HepG2 (cell line): ENCODE results near the gene DENND1C. TPM values are rescaled to one million over a fixed set of nuclear protein-coding genes. Genes with fewer than 3 reads are reported as not detected.

Experiments
- ATAC-seq: fragments of 200-7000 bp; cut with Tn5 transposase; 3 replicates; pipeline ENCODE4 v1.9.1; 2020; ENCODE audit warnings: mild to moderate bottlenecking, moderate library complexity
- BruUV-seq: library from RNA; stranded (reverse); fragments of 400-500 nt; replicated peaks from 2 replicates; lab custom pipeline; 2021; lab: Mats Ljungman, UMichigan
- CTCF ChIA-PET: fragments of 300-600 bp; formaldehyde crosslinking; extraction: SDS; loops from one replicate; lab custom pipeline; 2021; ENCODE audit warnings: low total read pairs, inconsistent platforms, low intra/inter-chr PET ratio; lab: Yijun Ruan, JAX
- POLR2A ChIA-PET: fragments of 350-600 bp; sonication (Branson Sonifier 250); formaldehyde crosslinking; loops from one replicate; lab custom pipeline; 2020; ENCODE audit warnings: antibody characterized with exemption, inconsistent platforms; lab: Yijun Ruan, JAX
- DNase-seq: peaks from one replicate; pipeline ENCODE4 v3.0.0-alpha.2; 2015; ENCODE audit warnings: low spot score
- FAIRE-seq: peaks from 3 replicates; lab custom pipeline; 2011; peaks lifted over from hg19 to GRCh38; lab: Jason Lieb, UNC
- H2AFZ ChIP-seq: one replicate; pipeline ENCODE4 v1.6.1; 2011; ENCODE audit warnings: low read length, inconsistent platforms
- H3K27ac ChIP-seq: fragments of 300-600 bp; 3 replicates; pipeline ENCODE4 v1.8.0; 2011; ENCODE audit warnings: mixed run types, mild to moderate bottlenecking, mixed read lengths, low read length, inconsistent platforms; ENCODE audit not compliant: insufficient read depth; ENCODE audit errors: extremely low read length
- H3K27me3 ChIP-seq, 2 experiments: fragments of 200-600 bp in 1 of 2; 2 replicates in 1 of 2; 3 replicates in 1 of 2; pipeline versions ENCODE4 v1.6.0 to v1.8.0; 2011; ENCODE audit warnings: low read length in 2 of 2, mild to moderate bottlenecking in 2 of 2, moderate library complexity in 2 of 2, inconsistent platforms in 1 of 2; ENCODE audit not compliant: insufficient read depth in 2 of 2, control insufficient read depth in 1 of 2
- H3K36me3 ChIP-seq, 2 experiments: fragments of 200-600 bp in 1 of 2; replicated peaks in 1 of 2; 2 replicates in 1 of 2; 3 replicates in 1 of 2; pipeline versions ENCODE4 v1.5.1 to v1.8.0; 2011; ENCODE audit warnings: low read length in 2 of 2, inconsistent platforms in 1 of 2; ENCODE audit not compliant: insufficient read depth in 2 of 2, control insufficient read depth in 1 of 2
- H3K4me1 ChIP-seq: 2 replicates; pipeline ENCODE4 v1.5.1; 2012; ENCODE audit warnings: low read length, inconsistent platforms; ENCODE audit not compliant: insufficient read depth
- H3K4me2 ChIP-seq: 2 replicates; pipeline ENCODE4 v1.6.0; 2011; ENCODE audit warnings: low read depth, low read length, inconsistent platforms
- H3K4me3 ChIP-seq, 3 experiments: fragments of 200-600 bp in 1 of 3; sonication (generic), shearing (Covaris generic) in 1 of 3; replicated peaks in 1 of 3; 2 replicates each; pipeline ENCODE4 v1.5.1; 2011 to 2016; ENCODE audit warnings: low read length in 3 of 3, inconsistent platforms in 2 of 3, low read depth in 2 of 3, mild to moderate bottlenecking in 2 of 3, control low read depth in 1 of 3, mixed read lengths in 1 of 3; ENCODE audit not compliant: insufficient read depth in 1 of 3
- H3K79me2 ChIP-seq: one replicate; pipeline ENCODE4 v1.6.1; 2011; ENCODE audit warnings: low read length, inconsistent platforms; ENCODE audit not compliant: insufficient read depth
- H3K9ac ChIP-seq: 2 replicates; pipeline ENCODE4 v1.6.0; 2011; ENCODE audit warnings: mild to moderate bottlenecking, low read depth, low read length, inconsistent platforms; ENCODE audit not compliant: insufficient read depth
- H3K9me3 ChIP-seq: 2 replicates; pipeline ENCODE4 v1.5.1; 2012; ENCODE audit warnings: mild to moderate bottlenecking, low read length
- H4K20me1 ChIP-seq: 2 replicates; pipeline ENCODE4 v1.6.0; 2011; ENCODE audit warnings: inconsistent platforms, mild to moderate bottlenecking, low read length, moderate library complexity; ENCODE audit not compliant: insufficient read depth
- FOSL2 ChIP-seq: sonication (generic); formaldehyde crosslinking; IDR thresholded peaks from 2 replicates; pipeline ENCODE4 v1.4.0; 2020; ENCODE audit warnings: missing genetic modification reagents
- FOXP1 ChIP-seq, 2 experiments: fragments of 450-650 bp in 1 of 2; IDR thresholded peaks; 2 replicates each; pipeline ENCODE4 v1.6.1; 2017 to 2018; ENCODE audit warnings: antibody characterized with exemption in 1 of 2
- GATAD2A ChIP-seq: IDR thresholded peaks from 2 replicates; pipeline ENCODE4 v1.6.1; 2016
- MZF1 ChIP-seq: sonication (generic); formaldehyde crosslinking; IDR thresholded peaks from 2 replicates; pipeline ENCODE4 v1.8.1; 2023; ENCODE audit warnings: mild to moderate bottlenecking, missing genetic modification reagents, borderline replicate concordance
- NFKB2 ChIP-seq: sonication (generic); formaldehyde crosslinking; IDR thresholded peaks from 2 replicates; pipeline ENCODE4 v1.4.0; 2020; ENCODE audit warnings: missing genetic modification reagents, borderline replicate concordance
- POGZ ChIP-seq: sonication (generic); formaldehyde crosslinking; IDR thresholded peaks from 2 replicates; pipeline ENCODE4 v1.4.0; 2020; ENCODE audit warnings: mild to moderate bottlenecking, missing genetic modification reagents
- SOX13 ChIP-seq, 3 experiments: fragments of 450-650 bp in 1 of 3; sonication (generic) in 1 of 3; formaldehyde crosslinking in 1 of 3; IDR thresholded peaks in 2 of 3; conservative IDR thresholded peaks in 1 of 3; 2 replicates each; pipeline versions ENCODE4 v1.5.0 to v1.6.1; 2016 to 2020; ENCODE audit warnings: antibody characterized with exemption in 1 of 3, mild to moderate bottlenecking in 1 of 3, missing compliant biosample characterization in 1 of 3, missing genetic modification reagents in 1 of 3, moderate library complexity in 1 of 3
- ZHX1 ChIP-seq: sonication (generic); formaldehyde crosslinking; IDR thresholded peaks from 2 replicates; pipeline ENCODE4 v1.8.1; 2022; ENCODE audit warnings: low read depth, mild to moderate bottlenecking, missing genetic modification reagents
- ZNF362 ChIP-seq: sonication (generic); formaldehyde crosslinking; IDR thresholded peaks from 2 replicates; pipeline ENCODE4 v1.4.0; 2020; ENCODE audit warnings: missing genetic modification reagents, mild to moderate bottlenecking, borderline replicate concordance
- ZNF546 ChIP-seq: sonication (generic); formaldehyde crosslinking; conservative IDR thresholded peaks from 2 replicates; pipeline ENCODE4 v1.8.1; 2023; ENCODE audit warnings: mild to moderate bottlenecking, missing genetic modification reagents
- ZNF781 ChIP-seq: sonication (generic); formaldehyde crosslinking; IDR thresholded peaks from 2 replicates; pipeline ENCODE4 v1.5.1; 2020; ENCODE audit warnings: borderline replicate concordance, mild to moderate bottlenecking, missing genetic modification reagents; ENCODE audit errors: not compliant biosample characterization
- WGBS: methylation state at CpG from one replicate; pipeline ENCODE4 v1.1.6; 2017; ENCODE audit warnings: low lambda C conversion rate; 5-methylcytosine and 5-hydroxymethylcytosine counted together
- in situ Hi-C: cut with HindIII; loops from 2 replicates; pipeline ENCODE4 v1.10.0; 2017; ENCODE audit warnings: low pct_unique_long_range_greater_than_20kb; ENCODE audit not compliant: extremely low pct_ligation_motif_present
- intact Hi-C: fragments of 100-400 bp; cut with micrococcal nuclease; formaldehyde crosslinking; loops from one replicate; pipeline ENCODE4 v1.10.0; 2022; ENCODE audit not compliant: unreplicated experiment
- polyA plus RNA-seq, 8 experiments: library from polyadenylated mRNA; depleted of rRNA in 3 of 8; stranded (reverse) in 7 of 8; unstranded in 1 of 8; fragments of >200 nt; fragmentation: Illumina TruSeq in 4 of 8; extraction: Trizol in 4 of 8; gene quantifications; 2 replicates each; pipeline versions ENCODE4 v1.2.1 to v1.2.3, GENCODE V29; 2011 to 2016; ENCODE audit warnings: low read depth in 4 of 8, missing spikeins in 1 of 8, mixed read lengths in 1 of 8; ENCODE audit not compliant: insufficient read depth in 1 of 8
- total RNA-seq, 5 experiments: library from RNA; depleted of rRNA; stranded (reverse); fragments of >200 nt; fragmentation: Illumina TruSeq; extraction: Trizol; gene quantifications; 2 replicates each; pipeline ENCODE4 v1.2.3, GENCODE V29; 2016; ENCODE audit warnings: low read depth in 1 of 5
- TF ChIP-seq, protein P1 (sequence below): sonication (generic); formaldehyde crosslinking; IDR thresholded peaks from 2 replicates; pipeline ENCODE4 v1.8.0; 2023; ENCODE audit warnings: mild to moderate bottlenecking, missing genetic modification reagents
- TF ChIP-seq, protein P2 (sequence below): sonication (generic); formaldehyde crosslinking; IDR thresholded peaks from 2 replicates; pipeline ENCODE4 v1.4.0; 2020; ENCODE audit warnings: missing genetic modification reagents, borderline replicate concordance

Gene DENND1C
- total and polyA plus RNA-seq, 2 of the 13 experiments (the other 11 are each of a cell fraction or from before 2014, with no cell fraction given): 0.04 to 0.73 TPM

DNA sequence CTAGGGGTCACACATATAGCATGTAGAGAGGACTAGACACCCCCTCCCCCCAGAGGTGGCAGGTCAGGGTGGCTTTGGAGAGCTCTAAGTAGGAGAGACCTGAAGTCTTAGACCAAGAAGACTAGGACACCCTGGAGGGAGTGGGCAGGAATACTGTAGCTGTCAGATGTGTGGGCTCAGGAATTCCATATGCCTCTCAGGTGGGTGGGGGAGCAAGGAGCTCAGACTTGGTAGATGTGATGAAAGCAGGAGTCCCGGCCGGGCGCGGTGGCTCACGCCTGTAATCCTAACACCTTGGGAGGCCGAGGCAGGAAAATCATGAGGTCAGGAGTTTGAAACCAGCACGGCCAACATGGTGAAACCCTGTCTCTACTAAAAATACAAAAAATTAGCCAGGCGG lies 15.9 kb downstream of the DENND1C start:
- no peak overlapping the region for H3K27ac ChIP-seq
- H3K36me3 ChIP-seq: no peaks in the 10 kb centered on the region; a peak in 1 of 5 replicates
- H3K9ac ChIP-seq: no peak overlapping the region
- H3K4me3 ChIP-seq: no peak overlapping the region
- intact Hi-C loops (no loop called here), in situ Hi-C loops (no loop called here)
- no peaks in the 10 kb centered on the region for H4K20me1 ChIP-seq
- ChIA-PET CTCF (no interaction called here), POLR2A (interaction anchor here (2.3 kb wide), 1 partner anchor 11 kb away, joined by 13 read pairs; no protein-coding TSS in a partner anchor)
- no peaks in the 10 kb centered on the region for H3K9me3 ChIP-seq
- H3K27me3 ChIP-seq: no peaks in the 10 kb centered on the region
- no TSS peak for BruUV-seq
- 99% methylated on average over 8 of the region's 8 CpGs for WGBS
- H3K4me1 ChIP-seq: peaks cover 9% of the 10 kb centered on the region
- ATAC-seq (no peak), DNase-seq (no peak), FAIRE-seq (no peak)
- peak overlapping the region; percentile 87 for H3K4me2 ChIP-seq
- H3K79me2 ChIP-seq: no peaks in the 10 kb centered on the region
- H2AFZ ChIP-seq: no peak overlapping the region
- no peak for TF ChIP-seq ZNF546 (CRISPR knock-in tag)
- TF ChIP-seq POGZ (CRISPR knock-in tag): no peak
- no peak for TF ChIP-seq NFKB2 (CRISPR knock-in tag)
- TF ChIP-seq ZNF781: no peak
- TF ChIP-seq, protein P1, sequence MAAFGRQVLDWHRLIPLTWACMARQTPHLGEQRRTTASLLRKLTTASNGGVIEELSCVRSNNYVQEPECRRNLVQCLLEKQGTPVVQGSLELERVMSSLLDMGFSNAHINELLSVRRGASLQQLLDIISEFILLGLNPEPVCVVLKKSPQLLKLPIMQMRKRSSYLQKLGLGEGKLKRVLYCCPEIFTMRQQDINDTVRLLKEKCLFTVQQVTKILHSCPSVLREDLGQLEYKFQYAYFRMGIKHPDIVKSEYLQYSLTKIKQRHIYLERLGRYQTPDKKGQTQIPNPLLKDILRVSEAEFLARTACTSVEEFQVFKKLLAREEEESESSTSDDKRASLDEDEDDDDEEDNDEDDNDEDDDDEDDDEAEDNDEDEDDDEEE: no peak
- no peak for TF ChIP-seq SOX13 (IDR thresholded peaks at IDR 0.05)
- TF ChIP-seq SOX13 (CRISPR knock-in tag; conservative IDR thresholded peaks at IDR 0.05 in 1 of 2, IDR thresholded peaks at IDR 0.05 in 1 of 2): no peak
- no peak for TF ChIP-seq ZNF362 (CRISPR knock-in tag)
- TF ChIP-seq FOSL2 (CRISPR knock-in tag): no peak
- no peak for TF ChIP-seq ZHX1 (CRISPR knock-in tag)
- no peak for TF ChIP-seq FOXP1 (IDR thresholded peaks at IDR 0.05)
- TF ChIP-seq FOXP1 (CRISPR knock-in tag; IDR thresholded peaks at IDR 0.05): no peak
- TF ChIP-seq, protein P2, sequence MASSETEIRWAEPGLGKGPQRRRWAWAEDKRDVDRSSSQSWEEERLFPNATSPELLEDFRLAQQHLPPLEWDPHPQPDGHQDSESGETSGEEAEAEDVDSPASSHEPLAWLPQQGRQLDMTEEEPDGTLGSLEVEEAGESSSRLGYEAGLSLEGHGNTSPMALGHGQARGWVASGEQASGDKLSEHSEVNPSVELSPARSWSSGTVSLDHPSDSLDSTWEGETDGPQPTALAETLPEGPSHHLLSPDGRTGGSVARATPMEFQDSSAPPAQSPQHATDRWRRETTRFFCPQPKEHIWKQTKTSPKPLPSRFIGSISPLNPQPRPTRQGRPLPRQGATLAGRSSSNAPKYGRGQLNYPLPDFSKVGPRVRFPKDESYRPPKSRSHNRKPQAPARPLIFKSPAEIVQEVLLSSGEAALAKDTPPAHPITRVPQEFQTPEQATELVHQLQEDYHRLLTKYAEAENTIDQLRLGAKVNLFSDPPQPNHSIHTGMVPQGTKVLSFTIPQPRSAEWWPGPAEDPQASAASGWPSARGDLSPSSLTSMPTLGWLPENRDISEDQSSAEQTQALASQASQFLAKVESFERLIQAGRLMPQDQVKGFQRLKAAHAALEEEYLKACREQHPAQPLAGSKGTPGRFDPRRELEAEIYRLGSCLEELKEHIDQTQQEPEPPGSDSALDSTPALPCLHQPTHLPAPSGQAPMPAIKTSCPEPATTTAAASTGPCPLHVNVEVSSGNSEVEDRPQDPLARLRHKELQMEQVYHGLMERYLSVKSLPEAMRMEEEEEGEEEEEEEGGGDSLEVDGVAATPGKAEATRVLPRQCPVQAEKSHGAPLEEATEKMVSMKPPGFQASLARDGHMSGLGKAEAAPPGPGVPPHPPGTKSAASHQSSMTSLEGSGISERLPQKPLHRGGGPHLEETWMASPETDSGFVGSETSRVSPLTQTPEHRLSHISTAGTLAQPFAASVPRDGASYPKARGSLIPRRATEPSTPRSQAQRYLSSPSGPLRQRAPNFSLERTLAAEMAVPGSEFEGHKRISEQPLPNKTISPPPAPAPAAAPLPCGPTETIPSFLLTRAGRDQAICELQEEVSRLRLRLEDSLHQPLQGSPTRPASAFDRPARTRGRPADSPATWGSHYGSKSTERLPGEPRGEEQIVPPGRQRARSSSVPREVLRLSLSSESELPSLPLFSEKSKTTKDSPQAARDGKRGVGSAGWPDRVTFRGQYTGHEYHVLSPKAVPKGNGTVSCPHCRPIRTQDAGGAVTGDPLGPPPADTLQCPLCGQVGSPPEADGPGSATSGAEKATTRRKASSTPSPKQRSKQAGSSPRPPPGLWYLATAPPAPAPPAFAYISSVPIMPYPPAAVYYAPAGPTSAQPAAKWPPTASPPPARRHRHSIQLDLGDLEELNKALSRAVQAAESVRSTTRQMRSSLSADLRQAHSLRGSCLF (CRISPR knock-in tag): no peak
- TF ChIP-seq GATAD2A (CRISPR knock-in tag): no peak
- no peak for TF ChIP-seq MZF1 (CRISPR knock-in tag)
